ENCODE measurements around the gene MGLL. TPM values are rescaled to one million over a fixed set of nuclear protein-coding genes. Genes with fewer than 3 reads are reported as not detected.

The MGLL gene
- total and polyA plus RNA-seq, 10 donors: 11.0 to 134 (median 80.7) TPM

DNA sequence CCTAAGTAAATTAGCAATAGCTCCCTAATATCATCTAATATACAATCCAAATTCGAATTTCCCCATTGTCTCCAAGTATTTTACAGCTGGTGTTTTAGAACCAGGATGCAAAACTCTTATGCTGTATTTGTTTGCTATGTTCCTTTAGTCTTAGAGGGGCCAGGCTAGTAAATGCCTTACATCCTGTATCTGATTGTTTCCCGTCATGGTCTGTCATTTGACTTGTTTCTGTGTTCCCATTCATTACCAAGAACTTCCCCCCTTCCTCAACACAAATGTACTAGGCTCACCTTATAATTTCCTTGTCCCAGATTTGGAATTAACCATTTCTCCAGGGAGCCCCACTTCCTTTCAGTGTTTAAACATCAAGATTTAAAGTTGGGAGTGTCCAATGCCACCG is 95.4 kb downstream of the MGLL start:
- H3K4me3 ChIP-seq: no peak overlapping the region
- H3K36me3 ChIP-seq: peaks cover 0 to 4% (median 0%) of the 10 kb centered on the region in 6 donors
- intact Hi-C loops (cut with DNase I; ENCODE audit: low total_unique reads): no loop called here
- H3K27me3 ChIP-seq (replicated peaks in 1 of 7): no peaks in the 10 kb centered on the region
- peaks cover 0 to 47% (median 13%) of the 10 kb centered on the region in 6 donors for H3K4me1 ChIP-seq
- no peak for TF ChIP-seq POLR2AphosphoS5 (IDR thresholded peaks at IDR 0.05)
- TF ChIP-seq CTCF (IDR thresholded peaks at IDR 0.05 in 8 of 11, conservative IDR thresholded peaks at IDR 0.05 in 3 of 11): no peak
- TF ChIP-seq POLR2A (IDR thresholded peaks at IDR 0.05): no peak
- no peak for DNase-seq
- no peaks in the 10 kb centered on the region for H3K9me3 ChIP-seq
- peak overlapping the region in 2 of 8 donors; percentile 3 to 11 for H3K27ac ChIP-seq
- 75 to 86% (median 81%) methylated on average over 3 of the region's 3 CpGs for WGBS, 5 donors

DNA sequence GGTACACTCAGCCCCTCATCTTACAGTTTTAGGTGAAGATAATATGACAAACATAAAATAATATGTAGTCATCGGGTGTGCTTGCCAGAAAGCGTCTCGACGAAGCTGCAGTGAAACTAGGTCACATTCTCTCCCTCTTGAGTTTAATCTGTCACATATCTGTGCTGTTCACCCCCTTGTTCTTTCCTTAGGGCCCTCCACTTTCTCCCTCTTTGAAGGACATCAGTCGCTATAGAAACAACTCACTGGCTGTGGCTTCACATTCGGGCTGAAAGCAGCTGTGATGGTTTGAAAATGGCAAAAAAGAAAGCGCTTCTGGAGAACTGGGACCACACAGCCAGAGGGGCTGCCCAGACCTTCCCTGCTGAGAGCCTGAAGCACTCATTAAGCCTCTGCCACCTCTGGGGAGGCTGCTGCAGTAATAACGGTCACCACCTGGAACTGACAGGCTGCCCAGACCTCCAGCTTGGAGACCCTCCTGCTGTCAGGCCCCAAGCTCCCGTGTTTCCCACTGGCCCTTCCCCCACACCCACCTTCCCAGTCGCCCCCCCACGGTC is 99.2 kb downstream of the MGLL start:
- peaks cover 0 to 37% (median 0%) of the 10 kb centered on the region in 6 donors for H3K36me3 ChIP-seq
- WGBS, 5 donors: 71 to 83% (median 74%) methylated on average over 11 of the region's 11 CpGs
- no peaks in the 10 kb centered on the region for H3K9me3 ChIP-seq
- H3K4me3 ChIP-seq: no peak overlapping the region
- intact Hi-C loops (cut with DNase I; ENCODE audit: low total_unique reads): no loop called here
- peak overlapping the region in 3 of 8 donors; percentile 6 to 38 (median 7) for H3K27ac ChIP-seq
- TF ChIP-seq POLR2AphosphoS5 (IDR thresholded peaks at IDR 0.05): no peak
- H3K27me3 ChIP-seq (replicated peaks in 1 of 7): no peaks in the 10 kb centered on the region
- H3K4me1 ChIP-seq: peaks cover 0 to 22% (median 4%) of the 10 kb centered on the region in 6 donors
- DNase-seq: peak; percentile 59

DNA sequence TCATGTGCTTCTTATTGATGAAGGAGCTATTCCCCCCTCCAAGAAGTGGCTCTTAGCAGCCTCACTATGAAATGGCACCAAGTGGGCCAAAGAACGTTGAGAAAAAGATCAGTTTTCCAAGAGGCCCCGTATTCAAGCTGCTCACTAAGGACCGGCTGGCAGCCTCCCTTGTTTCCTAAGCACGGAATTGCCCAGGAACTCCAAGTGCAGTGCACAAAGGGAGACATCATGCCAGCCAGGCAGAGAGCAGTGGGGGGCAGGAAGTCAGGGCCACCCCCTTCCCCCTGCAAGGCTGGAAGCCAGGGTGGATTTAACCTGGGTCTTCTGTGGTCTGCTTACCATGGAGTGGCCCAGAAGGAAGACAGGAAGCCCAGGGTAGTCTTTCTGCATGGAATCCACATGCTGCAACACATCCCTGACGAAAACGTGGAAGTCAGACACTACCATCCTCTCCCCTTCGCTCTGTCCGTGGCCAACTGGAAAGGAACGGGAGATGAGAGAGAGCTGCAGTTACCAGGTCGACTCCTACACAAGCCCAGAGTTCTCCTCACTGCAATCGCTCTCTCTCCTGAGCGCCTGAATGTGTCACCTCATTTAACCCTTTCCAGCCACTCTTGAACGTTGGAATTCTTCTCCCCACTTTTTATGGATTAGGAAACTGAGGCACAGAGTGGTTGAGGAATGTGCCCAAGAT is 100.1 kb downstream of the MGLL start:
- peak; percentile 61 for DNase-seq
- Histone ChIP-seq H3K27ac (peak overlapping the region in 3 of 8 donors; percentile 2 to 38 (median 6)), H3K9me3 (no peaks in the 10 kb centered on the region), H3K4me3 (no peak overlapping the region), H3K36me3 (peaks cover 0 to 37% (median 0%) of the 10 kb centered on the region in 6 donors), H3K4me1 (peaks cover 0 to 25% (median 7%) of the 10 kb centered on the region in 6 donors), H3K27me3 (replicated peaks in 1 of 7) (no peaks in the 10 kb centered on the region)
- intact Hi-C loops (cut with DNase I; ENCODE audit: low total_unique reads): no loop called here
- no peak for TF ChIP-seq POLR2A (IDR thresholded peaks at IDR 0.05)
- no peak for TF ChIP-seq CTCF (IDR thresholded peaks at IDR 0.05 in 8 of 11, conservative IDR thresholded peaks at IDR 0.05 in 3 of 11)
- TF ChIP-seq POLR2AphosphoS5 (IDR thresholded peaks at IDR 0.05): peak in 1 of 3 donors; percentile 17
- WGBS, 5 donors: 62 to 71% (median 71%) methylated on average over 13 of the region's 13 CpGs

DNA sequence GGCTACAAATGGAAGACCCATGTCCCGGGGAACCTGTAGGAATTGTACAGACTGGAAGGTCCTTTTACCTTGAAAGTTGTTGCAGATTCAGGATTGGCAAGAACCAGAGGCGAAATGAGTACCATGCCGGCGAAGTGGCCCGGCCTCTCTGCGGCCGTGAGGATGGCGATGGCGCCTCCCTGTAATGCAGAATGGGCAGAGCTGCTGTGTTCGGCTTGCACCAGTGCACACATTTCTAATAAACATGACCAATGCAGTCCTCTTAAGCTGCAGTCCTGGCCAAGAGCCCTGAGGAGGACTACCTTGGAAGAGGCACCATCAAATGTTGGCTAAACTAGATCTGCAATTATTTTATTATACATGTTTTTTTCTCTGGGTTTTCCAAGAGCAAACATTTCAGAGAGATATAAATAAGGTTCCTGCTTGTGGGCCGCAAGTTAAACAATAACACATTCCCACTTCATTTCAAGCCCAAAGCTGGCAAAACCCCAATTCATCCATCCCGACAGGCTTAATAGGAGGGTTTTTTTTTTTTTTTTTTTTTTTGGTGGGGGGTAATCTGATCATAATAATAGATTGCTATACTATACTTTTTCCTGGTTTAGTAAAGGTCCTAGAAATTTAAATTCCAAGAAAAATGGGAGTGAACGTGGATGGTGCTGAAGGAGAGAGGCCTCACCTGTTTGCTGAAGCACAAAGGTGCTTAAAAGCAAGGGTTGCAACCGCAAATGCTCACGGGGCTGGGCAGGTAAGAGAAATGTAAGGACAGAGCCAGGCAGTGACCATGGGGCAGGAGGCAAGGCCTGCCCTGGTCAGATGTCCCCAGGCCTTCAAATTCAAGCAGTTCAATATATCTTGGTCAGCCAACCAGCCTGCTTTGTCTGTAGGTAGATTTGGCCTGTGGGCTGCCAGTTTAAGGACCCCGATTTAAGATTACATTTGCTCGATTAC is 101.1 kb downstream of the MGLL start:
- intact Hi-C loops (cut with DNase I; ENCODE audit: low total_unique reads): no loop called here
- H3K27ac ChIP-seq: peak overlapping the region in 2 of 8 donors; percentile 2 to 38

More for the DNA sequence above, 101.1 kb downstream of the MGLL start:
- WGBS, 5 donors: 92 to 96% (median 96%) methylated on average over 17 of the region's 17 CpGs
- Histone ChIP-seq H3K9me3 (no peaks in the 10 kb centered on the region), H3K4me3 (no peak overlapping the region), H3K36me3 (peaks cover 0 to 37% (median 0%) of the 10 kb centered on the region in 6 donors), H3K4me1 (peaks cover 0 to 27% (median 8%) of the 10 kb centered on the region in 6 donors), H3K27me3 (replicated peaks in 1 of 7) (no peaks in the 10 kb centered on the region)
- TF ChIP-seq CTCF (IDR thresholded peaks at IDR 0.05 in 8 of 11, conservative IDR thresholded peaks at IDR 0.05 in 3 of 11) (no peak), POLR2AphosphoS5 (IDR thresholded peaks at IDR 0.05) (no peak), POLR2A (IDR thresholded peaks at IDR 0.05) (no peak)
- peak; percentile 41 for DNase-seq
